Peyer's patch (tissue), 4 donors: Measurements from ENCODE around the gene CARD14.

Source experiments
- CTCF ChIP-seq, 6 experiments: fragments of 450-650 bp in 4 of 6; fragments of 200-600 bp in 2 of 6; sonication (generic) in 1 of 6; IDR thresholded peaks; one replicate each; pipeline ENCODE4 v1.5.1; 2017 to 2019; ENCODE audit warnings: antibody characterized with exemption in 6 of 6, mild to moderate bottlenecking in 3 of 6, moderate library complexity in 1 of 6
- POLR2A ChIP-seq, 2 donors: fragments of 450-650 bp; IDR thresholded peaks; one replicate each; pipeline ENCODE4 v1.5.1; 2017; ENCODE audit warnings: antibody characterized with exemption in 2 of 2, mild to moderate bottlenecking in 2 of 2, moderate library complexity in 2 of 2

DNA sequence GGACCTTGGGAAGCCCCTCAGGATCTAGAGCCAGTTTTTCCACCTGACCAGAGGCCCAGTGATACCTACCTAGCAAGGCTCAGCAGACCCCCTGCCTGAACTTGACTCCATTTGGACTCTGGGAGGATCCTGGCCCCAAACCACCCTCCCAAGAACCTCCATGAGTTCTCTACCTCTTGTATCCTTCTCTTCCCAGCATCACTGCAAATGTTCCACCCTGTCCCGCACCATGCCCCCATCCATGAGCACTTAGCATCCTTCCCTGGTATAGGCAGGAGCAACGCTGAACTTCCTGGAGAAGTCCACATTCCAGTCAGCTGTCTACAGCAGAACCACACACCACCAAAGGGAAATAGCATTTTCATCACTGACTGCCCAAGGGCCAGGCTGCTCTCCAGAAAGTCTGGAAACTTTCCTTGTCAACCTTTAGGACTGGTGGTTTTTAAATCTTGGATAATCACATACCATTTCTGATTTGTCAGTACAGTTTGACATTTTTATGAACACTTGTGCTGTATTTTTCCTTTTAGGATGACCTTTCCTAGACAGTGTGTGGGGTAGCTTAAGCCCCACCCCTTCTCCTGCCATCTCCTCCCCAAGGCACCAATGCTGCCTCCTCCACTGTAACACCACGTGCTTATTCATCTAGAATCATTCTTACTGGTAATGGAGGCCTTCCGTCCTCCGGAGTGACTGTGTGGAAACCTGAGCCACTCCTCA, 36.8 kb upstream of the CARD14 start:
- no peak for TF ChIP-seq CTCF (IDR thresholded peaks at IDR 0.05)
- TF ChIP-seq POLR2A (IDR thresholded peaks at IDR 0.05) = no peak
